Epithelial cell of proximal tubule (primary cell): ENCODE measurements around the gene HHIPL1. TPM values are rescaled to one million over a fixed set of nuclear protein-coding genes. Genes with fewer than 3 reads are reported as not detected.

Experiments used
- DNase-seq: peaks from one replicate; pipeline ENCODE4 v3.0.0-alpha.2; 2011; ENCODE audit warnings: low read depth
- H3K4me3 ChIP-seq: 2 replicates; pipeline ENCODE4 v1.5.1; 2011; ENCODE audit warnings: low read depth, mild to moderate bottlenecking, low read length
- total RNA-seq: library from RNA; depleted of rRNA; stranded (reverse); fragments of >200 nt; gene quantifications from 2 replicates; pipeline ENCODE4 v1.2.3, GENCODE V29; 2015
- TF ChIP-seq, protein P1 (sequence below): conservative IDR thresholded peaks from 2 replicates; pipeline ENCODE4 v1.5.1; 2012; ENCODE audit warnings: low read depth, mild to moderate bottlenecking, low read length

The HHIPL1 gene
- total RNA-seq, 1 donor from 2014 or later: 4.9 TPM

- DNase-seq: no peak
- TF ChIP-seq, protein P1, sequence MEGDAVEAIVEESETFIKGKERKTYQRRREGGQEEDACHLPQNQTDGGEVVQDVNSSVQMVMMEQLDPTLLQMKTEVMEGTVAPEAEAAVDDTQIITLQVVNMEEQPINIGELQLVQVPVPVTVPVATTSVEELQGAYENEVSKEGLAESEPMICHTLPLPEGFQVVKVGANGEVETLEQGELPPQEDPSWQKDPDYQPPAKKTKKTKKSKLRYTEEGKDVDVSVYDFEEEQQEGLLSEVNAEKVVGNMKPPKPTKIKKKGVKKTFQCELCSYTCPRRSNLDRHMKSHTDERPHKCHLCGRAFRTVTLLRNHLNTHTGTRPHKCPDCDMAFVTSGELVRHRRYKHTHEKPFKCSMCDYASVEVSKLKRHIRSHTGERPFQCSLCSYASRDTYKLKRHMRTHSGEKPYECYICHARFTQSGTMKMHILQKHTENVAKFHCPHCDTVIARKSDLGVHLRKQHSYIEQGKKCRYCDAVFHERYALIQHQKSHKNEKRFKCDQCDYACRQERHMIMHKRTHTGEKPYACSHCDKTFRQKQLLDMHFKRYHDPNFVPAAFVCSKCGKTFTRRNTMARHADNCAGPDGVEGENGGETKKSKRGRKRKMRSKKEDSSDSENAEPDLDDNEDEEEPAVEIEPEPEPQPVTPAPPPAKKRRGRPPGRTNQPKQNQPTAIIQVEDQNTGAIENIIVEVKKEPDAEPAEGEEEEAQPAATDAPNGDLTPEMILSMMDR: no peak
- peak overlapping the region; percentile 85 for H3K4me3 ChIP-seq
Observed at GRCh38 chr14:99604278-99604765, 40.6 kb upstream of the HHIPL1 start.

GRCh38 chr14:99604766-99605298 lies 40.1 kb upstream of the HHIPL1 start:
- no peak for DNase-seq
- TF ChIP-seq, protein P1: no peak
- H3K4me3 ChIP-seq: peak overlapping the region; percentile 85

- no peak for DNase-seq
- TF ChIP-seq, protein P1: no peak
- H3K4me3 ChIP-seq: peak overlapping the region; percentile 85
Observed at GRCh38 chr14:99605299-99605961, 39.5 kb upstream of the HHIPL1 start.

DNA sequence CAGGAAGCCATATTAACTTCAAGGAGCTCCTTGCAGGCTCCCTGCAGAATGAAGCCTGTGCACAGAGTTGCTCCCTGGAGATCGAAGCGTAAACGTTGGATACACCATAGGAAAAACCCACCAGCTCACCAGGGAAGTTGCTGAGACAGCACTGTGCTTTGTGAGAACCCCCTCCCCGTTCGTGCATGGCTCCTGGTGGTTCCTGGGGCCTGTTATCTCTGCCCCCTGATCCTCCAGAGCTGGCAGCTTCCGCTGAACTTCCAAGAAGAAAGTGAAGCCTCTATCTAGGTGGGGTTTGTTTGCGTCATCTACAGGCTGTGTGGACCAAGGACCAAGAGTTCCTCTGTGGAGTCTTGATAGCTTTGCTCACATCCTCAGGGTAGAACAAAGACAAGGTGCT lies 38.6 kb upstream of the HHIPL1 start:
- TF ChIP-seq, protein P1: no peak

GRCh38 chr14:99608591-99608990 lies 36.3 kb upstream of the HHIPL1 start:
- TF ChIP-seq, protein P1: no peak
- DNase-seq: no peak
- H3K4me3 ChIP-seq: no peak overlapping the region

More for the DNA sequence above, 38.6 kb upstream of the HHIPL1 start:
- DNase-seq: no peak
- H3K4me3 ChIP-seq: no peak overlapping the region

DNA sequence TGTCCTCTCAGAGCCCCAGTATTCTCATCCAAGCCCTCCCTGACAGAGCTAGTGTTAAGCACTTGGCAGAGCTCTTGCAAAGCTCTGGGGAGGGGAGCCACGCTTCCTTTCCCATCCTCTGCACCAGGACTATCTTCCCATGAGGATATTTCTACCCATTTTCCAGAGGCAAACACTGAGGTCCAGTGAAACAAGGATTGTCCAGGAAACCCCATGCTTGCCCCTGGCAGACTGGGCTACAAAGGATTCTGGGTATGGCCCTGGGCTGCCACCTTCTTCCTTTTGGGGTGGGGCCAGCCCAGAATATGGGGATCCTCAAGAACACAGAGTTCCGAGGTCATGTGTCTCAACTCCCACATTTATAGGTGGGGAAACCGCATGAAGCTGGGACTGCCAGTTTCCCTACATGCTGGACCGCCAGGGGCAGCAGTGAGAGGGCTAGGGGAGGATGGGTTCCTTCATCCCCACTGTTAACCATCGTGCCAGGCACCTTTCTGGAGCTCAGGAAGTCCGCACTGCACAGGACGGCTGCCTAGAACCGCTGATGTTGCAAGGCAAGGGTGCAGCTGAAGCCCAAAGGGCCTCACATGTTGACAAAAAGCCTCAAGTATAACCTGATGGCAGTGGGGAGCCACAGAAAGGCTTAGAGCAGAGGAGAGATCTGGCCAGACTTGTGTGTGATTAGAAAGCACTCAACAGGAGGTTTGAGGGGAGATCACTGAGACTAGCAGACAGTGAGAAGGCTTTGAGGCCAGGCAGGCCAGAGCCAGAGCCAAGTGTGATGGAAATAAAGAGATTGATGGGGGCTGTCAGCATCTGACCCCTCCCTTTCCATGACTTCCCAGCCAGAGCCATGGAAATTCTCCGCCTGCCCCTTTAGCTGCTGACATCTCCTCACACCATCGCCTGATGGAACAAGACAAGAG lies 35.4 kb upstream of the HHIPL1 start:
- TF ChIP-seq, protein P1: no peak
- H3K4me3 ChIP-seq: no peak overlapping the region
- no peak for DNase-seq
